Activated T-helper 2 cell treated with anti-CD3 and anti-CD28 coated beads, Interferon-gamma antibody, Interleukin-2, Interleukin-4, amounts not matched to agents 10 μg/mL and 5 μg/mL and 100 μg/mL, durations not matched to agents 14 hours and 24 hours and 36 hours (primary cell): ENCODE results near the gene FOXP1. TPM values are rescaled to one million over a fixed set of nuclear protein-coding genes. Genes with fewer than 3 reads are reported as not detected.

ENCODE experiments used
- DNase-seq: peaks from one replicate; pipeline ENCODE4 v3.0.0; 2021; ENCODE audit warnings: low spot score
- H3K27ac Mint-ChIP-seq: one replicate; pipeline ENCODE4 v1.8.0; 2021; ENCODE audit warnings: mixed read lengths
- H3K27me3 Mint-ChIP-seq: one replicate; pipeline ENCODE4 v1.8.0; 2021; ENCODE audit warnings: low read depth, mixed read lengths
- H3K36me3 Mint-ChIP-seq: one replicate; pipeline ENCODE4 v1.8.0; 2021; ENCODE audit warnings: low read depth, mixed read lengths
- H3K4me1 Mint-ChIP-seq: one replicate; pipeline ENCODE4 v1.8.0; 2021; ENCODE audit warnings: low read depth, mixed read lengths
- H3K4me3 Mint-ChIP-seq: one replicate; pipeline ENCODE4 v1.8.0; 2021; ENCODE audit warnings: low read depth, mild to moderate bottlenecking, moderate library complexity, mixed read lengths
- H3K9me3 Mint-ChIP-seq: one replicate; pipeline ENCODE4 v1.8.0; 2021; ENCODE audit warnings: mixed read lengths
- intact Hi-C: fragments of 100-400 bp; cut with micrococcal nuclease; formaldehyde crosslinking; loops from one replicate; pipeline ENCODE4 v1.15.1; 2023
- total RNA-seq: library from RNA; stranded (reverse); gene quantifications from 2 replicates; pipeline ENCODE4 v1.2.3, GENCODE V29; 2022

The FOXP1 gene
- total RNA-seq, 1 donor from 2014 or later: 132 TPM

DNA sequence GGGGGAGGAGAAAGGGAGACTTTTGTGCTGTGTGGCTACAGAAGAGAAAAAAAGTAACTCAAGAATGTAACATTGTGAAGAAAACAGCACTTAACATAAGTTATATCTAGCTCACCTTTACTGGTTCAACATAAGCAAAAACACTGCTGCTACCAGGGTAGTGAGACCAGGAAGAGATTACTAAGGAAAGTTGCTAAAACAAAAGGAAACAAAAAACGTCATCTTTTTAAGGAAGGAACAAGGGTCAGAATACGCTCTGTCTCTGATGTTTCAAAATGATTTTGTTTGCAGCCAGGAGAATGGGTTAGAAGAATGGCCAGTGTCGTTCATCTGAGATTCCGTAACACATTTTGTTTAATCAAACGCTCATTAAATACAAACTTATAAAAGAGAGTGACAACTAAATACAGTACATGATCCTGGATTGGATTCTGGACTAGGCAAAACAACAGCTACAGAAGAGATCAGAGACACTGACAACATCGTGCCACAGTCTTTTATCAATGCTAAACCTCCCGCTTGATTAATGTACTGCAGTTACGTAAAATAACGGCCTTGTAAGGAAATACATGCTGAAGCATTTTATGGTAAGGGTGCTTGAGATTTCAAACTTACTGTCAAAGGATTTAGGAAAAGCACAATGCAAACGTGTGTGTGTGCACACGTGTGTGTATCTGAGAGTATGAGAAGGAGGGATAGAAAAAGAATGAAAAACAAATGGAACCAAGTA, 67.7 kb downstream of the FOXP1 start:
- Mint-ChIP-seq H3K36me3 (peaks cover 5% of the 10 kb centered on the region), H3K27ac (no peak overlapping the region), H3K4me1 (peaks cover 15% of the 10 kb centered on the region), H3K27me3 (no peaks in the 10 kb centered on the region), H3K4me3 (no peak overlapping the region), H3K9me3 (no peaks in the 10 kb centered on the region)
- intact Hi-C loops: no loop called here
- no peak for DNase-seq

- peaks cover 6% of the 10 kb centered on the region for H3K36me3 Mint-ChIP-seq
- intact Hi-C loops: loop anchor here (5.0 kb wide), 1 partner anchor 212 kb away; no protein-coding TSS in a partner anchor
Observed at GRCh38 chr3:71514621-71515020, 68.9 kb downstream of the FOXP1 start.

GRCh38 chr3:71513515-71513914, 70.0 kb downstream of the FOXP1 start:
- Mint-ChIP-seq H3K36me3 (peaks cover 6% of the 10 kb centered on the region), H3K27ac (no peak overlapping the region), H3K27me3 (no peaks in the 10 kb centered on the region), H3K4me1 (peaks cover 14% of the 10 kb centered on the region), H3K9me3 (no peaks in the 10 kb centered on the region), H3K4me3 (no peak overlapping the region)
- no peak for DNase-seq
- intact Hi-C loops: loop anchor here (5.0 kb wide), 1 partner anchor 211 kb away; no protein-coding TSS in a partner anchor

More at GRCh38 chr3:71514621-71515020, 68.9 kb downstream of the FOXP1 start:
- peaks cover 14% of the 10 kb centered on the region for H3K4me1 Mint-ChIP-seq
- no peaks in the 10 kb centered on the region for H3K27me3 Mint-ChIP-seq
- H3K9me3 Mint-ChIP-seq: no peaks in the 10 kb centered on the region
- DNase-seq: no peak
- no peak overlapping the region for H3K27ac Mint-ChIP-seq
- H3K4me3 Mint-ChIP-seq: no peak overlapping the region

DNA sequence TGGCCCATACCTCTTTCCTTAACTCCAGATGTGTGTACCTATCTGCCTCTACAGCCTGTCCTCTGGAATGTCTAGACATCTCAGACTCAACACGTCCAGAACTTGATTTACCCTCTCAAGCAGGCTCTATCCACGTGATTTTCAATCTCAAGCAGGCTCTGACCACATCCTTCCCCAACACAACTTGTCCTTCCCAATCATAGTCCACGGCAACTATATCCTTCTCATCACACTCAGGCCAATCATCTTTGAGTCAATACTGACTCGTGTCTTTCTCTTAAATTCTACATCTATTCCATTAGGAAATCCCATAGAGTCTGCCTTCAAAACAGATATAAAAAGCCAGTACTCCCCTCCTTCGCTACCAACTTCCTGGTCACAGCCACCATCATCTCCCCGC, 70.4 kb downstream of the FOXP1 start:
- Mint-ChIP-seq H3K4me3 (no peak overlapping the region), H3K9me3 (no peaks in the 10 kb centered on the region), H3K27ac (no peak overlapping the region), H3K27me3 (no peaks in the 10 kb centered on the region), H3K4me1 (peaks cover 14% of the 10 kb centered on the region), H3K36me3 (peaks cover 6% of the 10 kb centered on the region)
- DNase-seq: no peak
- intact Hi-C loops: loop anchor here (5.0 kb wide), 1 partner anchor 211 kb away; no protein-coding TSS in a partner anchor

DNA sequence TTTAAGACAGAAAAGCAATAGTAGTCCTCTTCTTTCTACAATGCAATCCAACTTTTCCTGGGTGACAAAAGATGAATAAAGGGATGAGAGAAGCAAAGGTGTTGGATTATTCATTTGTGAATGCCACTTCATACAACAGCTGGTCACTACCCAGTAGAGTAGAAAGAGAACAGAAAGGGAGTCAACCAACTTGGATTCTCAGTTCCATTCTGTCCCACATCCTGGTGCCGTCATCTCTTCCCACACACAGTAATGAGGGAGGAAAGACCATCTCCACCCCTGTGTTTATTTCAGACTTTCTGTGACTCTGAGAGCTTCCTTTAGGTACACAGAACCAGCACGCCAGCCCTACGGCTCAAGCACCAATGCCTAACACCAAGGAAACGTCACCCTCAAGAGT, 71.0 kb downstream of the FOXP1 start:
- H3K36me3 Mint-ChIP-seq: peaks cover 3% of the 10 kb centered on the region
- H3K4me3 Mint-ChIP-seq: no peak overlapping the region
- no peak overlapping the region for H3K27ac Mint-ChIP-seq
- DNase-seq: no peak
- peaks cover 14% of the 10 kb centered on the region for H3K4me1 Mint-ChIP-seq
- H3K9me3 Mint-ChIP-seq: no peaks in the 10 kb centered on the region
- H3K27me3 Mint-ChIP-seq: no peaks in the 10 kb centered on the region
- intact Hi-C loops: loop anchor here (5.0 kb wide), 1 partner anchor 210 kb away; no protein-coding TSS in a partner anchor

DNA sequence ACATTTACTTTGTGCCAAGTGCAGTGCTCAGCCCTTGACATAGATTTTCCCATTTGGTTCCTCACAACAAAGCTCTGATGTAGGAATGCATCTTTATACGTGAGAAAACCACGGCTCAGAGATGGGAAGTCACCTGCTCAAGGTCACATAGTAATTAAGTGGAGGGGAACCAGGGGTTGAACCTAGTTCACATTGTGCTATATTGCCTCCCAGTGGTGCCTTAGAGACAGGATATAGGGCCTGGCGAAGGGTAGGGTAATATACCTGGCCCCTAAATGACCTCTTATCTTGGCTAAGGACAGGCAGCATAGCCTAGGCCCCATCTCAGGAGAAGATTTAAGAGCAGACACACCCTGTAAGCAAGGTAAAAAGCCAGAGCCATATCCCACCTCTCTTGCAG, 71.5 kb downstream of the FOXP1 start:
- Mint-ChIP-seq H3K27ac (no peak overlapping the region), H3K9me3 (no peaks in the 10 kb centered on the region), H3K27me3 (no peaks in the 10 kb centered on the region), H3K4me3 (no peak overlapping the region), H3K4me1 (peaks cover 14% of the 10 kb centered on the region), H3K36me3 (peaks cover 3% of the 10 kb centered on the region)
- no peak for DNase-seq
- intact Hi-C loops: loop anchor here (5.0 kb wide), 1 partner anchor 210 kb away; no protein-coding TSS in a partner anchor

GRCh38 chr3:71511446-71511845, 72.1 kb downstream of the FOXP1 start:
- Mint-ChIP-seq H3K9me3 (no peaks in the 10 kb centered on the region), H3K4me1 (peaks cover 14% of the 10 kb centered on the region), H3K27ac (no peak overlapping the region), H3K27me3 (no peaks in the 10 kb centered on the region), H3K36me3 (peaks cover 3% of the 10 kb centered on the region), H3K4me3 (no peak overlapping the region)
- DNase-seq: no peak
- intact Hi-C loops: loop anchor here (5.0 kb wide), 1 partner anchor 209 kb away; no protein-coding TSS in a partner anchor

- Mint-ChIP-seq H3K36me3 (peaks cover 3% of the 10 kb centered on the region), H3K4me1 (peaks cover 14% of the 10 kb centered on the region), H3K9me3 (no peaks in the 10 kb centered on the region), H3K27ac (no peak overlapping the region), H3K4me3 (no peak overlapping the region), H3K27me3 (no peaks in the 10 kb centered on the region)
- DNase-seq: no peak
- intact Hi-C loops: loop anchor here (5.0 kb wide), 1 partner anchor 209 kb away; no protein-coding TSS in a partner anchor
Observed at GRCh38 chr3:71511037-71511436, 72.5 kb downstream of the FOXP1 start.

DNA sequence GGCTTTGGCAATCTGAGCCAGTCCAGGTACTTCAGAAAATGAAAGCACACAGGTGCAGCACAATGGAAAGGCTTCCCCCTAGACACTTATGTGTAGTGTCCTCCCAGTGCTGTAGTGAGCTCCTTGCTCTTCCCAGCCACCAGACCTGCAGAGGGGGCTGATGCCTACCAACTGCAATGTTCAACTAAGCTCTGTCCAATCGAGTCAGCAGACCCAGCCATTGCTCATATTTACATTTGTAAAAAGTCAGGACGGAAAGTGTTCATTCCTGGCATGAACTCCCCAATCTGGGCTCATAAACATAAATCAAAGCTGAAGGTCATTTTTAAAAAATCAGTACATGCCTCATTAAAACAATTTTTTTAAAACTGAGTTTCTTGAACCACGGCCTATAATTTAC, 73.0 kb downstream of the FOXP1 start:
- Mint-ChIP-seq H3K27me3 (no peaks in the 10 kb centered on the region), H3K36me3 (peaks cover 3% of the 10 kb centered on the region), H3K4me1 (peaks cover 15% of the 10 kb centered on the region), H3K9me3 (no peaks in the 10 kb centered on the region), H3K27ac (no peak overlapping the region), H3K4me3 (no peak overlapping the region)
- DNase-seq: no peak
- intact Hi-C loops: loop anchor here (5.0 kb wide), 1 partner anchor 208 kb away; no protein-coding TSS in a partner anchor

DNA sequence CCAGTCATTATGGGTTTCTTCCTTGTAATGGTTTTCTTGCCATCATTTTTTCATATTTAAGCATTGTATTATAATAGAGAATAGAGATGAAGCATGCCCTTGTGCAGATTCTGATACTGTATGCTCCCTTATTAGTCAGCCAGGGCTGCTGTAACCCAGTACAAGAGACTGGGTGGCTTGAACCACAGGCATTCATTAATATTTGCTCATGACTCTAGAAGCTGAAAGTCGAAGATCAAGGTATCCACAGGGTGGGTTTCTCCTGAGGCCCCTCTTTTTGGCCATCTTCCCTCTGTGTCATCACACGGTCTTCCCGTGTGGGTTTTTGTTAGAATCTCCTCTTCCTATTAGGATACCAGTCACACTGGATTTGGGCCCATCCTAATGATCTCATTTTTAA, 74.5 kb downstream of the FOXP1 start:
- no peak overlapping the region for H3K4me3 Mint-ChIP-seq
- no peaks in the 10 kb centered on the region for H3K27me3 Mint-ChIP-seq
- peaks cover 20% of the 10 kb centered on the region for H3K4me1 Mint-ChIP-seq
- H3K36me3 Mint-ChIP-seq: peaks cover 3% of the 10 kb centered on the region
- no peak for DNase-seq
- H3K27ac Mint-ChIP-seq: no peak overlapping the region
- H3K9me3 Mint-ChIP-seq: no peaks in the 10 kb centered on the region
- intact Hi-C loops: no loop called here

DNA sequence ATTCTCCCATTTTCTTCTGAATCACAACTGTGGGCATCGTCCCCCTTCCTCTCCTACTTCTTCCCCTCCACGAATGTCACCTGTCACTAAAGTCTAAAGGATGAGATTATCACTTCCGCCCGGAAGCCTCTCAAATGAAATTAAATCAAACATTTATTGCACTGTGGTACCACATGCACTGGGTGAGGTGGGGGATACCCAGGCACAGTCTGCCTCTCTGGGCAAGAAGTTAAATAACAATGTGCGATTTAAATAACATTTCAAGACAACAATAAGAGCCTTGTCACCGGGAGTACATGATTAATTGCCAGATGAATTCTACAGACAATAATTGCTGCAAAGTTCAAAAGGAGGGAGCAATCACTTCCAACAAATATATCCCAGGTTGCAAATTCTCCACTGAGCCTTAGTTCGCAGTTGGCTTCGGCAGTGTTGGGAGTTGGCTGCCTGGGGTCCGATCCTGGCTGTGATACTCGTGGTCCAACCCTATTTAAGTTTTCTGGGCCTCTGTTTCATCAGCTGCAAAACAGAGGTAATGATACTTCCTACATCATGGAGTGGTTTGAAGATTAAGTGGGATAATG, 77.7 kb downstream of the FOXP1 start:
- Mint-ChIP-seq H3K4me1 (peaks cover 28% of the 10 kb centered on the region), H3K27ac (no peak overlapping the region), H3K4me3 (no peak overlapping the region), H3K27me3 (no peaks in the 10 kb centered on the region), H3K36me3 (peaks cover 3% of the 10 kb centered on the region), H3K9me3 (no peaks in the 10 kb centered on the region)
- intact Hi-C loops: no loop called here
- DNase-seq: no peak

- intact Hi-C loops: no loop called here
- DNase-seq: no peak
- Mint-ChIP-seq H3K4me1 (peaks cover 29% of the 10 kb centered on the region), H3K4me3 (no peak overlapping the region), H3K9me3 (no peaks in the 10 kb centered on the region), H3K27ac (no peak overlapping the region), H3K36me3 (peaks cover 3% of the 10 kb centered on the region), H3K27me3 (no peaks in the 10 kb centered on the region)
Observed at GRCh38 chr3:71504250-71505036, 79.1 kb downstream of the FOXP1 start.
